ENCODE measurements around the gene USH1C.

GRCh38 chr11:17541330-17541885 lies 2.8 kb downstream of the USH1C start:
- TF ChIP-seq EZH2 (IDR thresholded peaks at IDR 0.05) (no peak), POLR2AphosphoS5 (IDR thresholded peaks at IDR 0.05; ENCODE audit: borderline replicate concordance, low read depth, low read length) (no peak)
